Activated B cell treated with CpG ODN at 0.5 μM for 24 hours (primary cell): ENCODE measurements around the gene MC5R. TPM values are rescaled to one million over a fixed set of nuclear protein-coding genes. Genes with fewer than 3 reads are reported as not detected.

Experiments
- ATAC-seq: fragments of 200-7000 bp; cut with Tn5 transposase; one replicate; pipeline ENCODE4 v1.10.0; 2021; ENCODE audit warnings: low read depth, mild to moderate bottlenecking, moderate library complexity
- CTCF ChIA-PET: fragments of 350-600 bp; sonication (Branson Sonifier 250); formaldehyde crosslinking; loops from one replicate; lab custom pipeline; 2021; ENCODE audit warnings: antibody characterized with exemption; lab: Charles Lee
- POLR2A ChIA-PET: fragments of 350-600 bp; sonication (Branson Sonifier 250); formaldehyde crosslinking; loops from one replicate; lab custom pipeline; 2021; ENCODE audit warnings: antibody characterized with exemption; lab: Charles Lee
- DNase-seq: peaks from one replicate; pipeline ENCODE4 v3.0.0; 2022
- H3K27ac Mint-ChIP-seq: one replicate; pipeline ENCODE4 v1.8.0; 2020; ENCODE audit warnings: mixed read lengths
- H3K27me3 Mint-ChIP-seq: one replicate; pipeline ENCODE4 v1.8.0; 2021; ENCODE audit warnings: mixed read lengths
- H3K36me3 Mint-ChIP-seq: one replicate; pipeline ENCODE4 v1.8.0; 2021; ENCODE audit warnings: low read depth, mixed read lengths
- H3K4me1 Mint-ChIP-seq: one replicate; pipeline ENCODE4 v1.8.0; 2021; ENCODE audit warnings: mixed read lengths
- H3K4me3 Mint-ChIP-seq: one replicate; pipeline ENCODE4 v1.8.0; 2020; ENCODE audit warnings: mild to moderate bottlenecking, mixed read lengths
- H3K9me3 Mint-ChIP-seq: one replicate; pipeline ENCODE4 v1.8.0; 2020; ENCODE audit warnings: mixed read lengths
- CTCF ChIP-seq: fragments of 200-600 bp; IDR thresholded peaks from one replicate; pipeline ENCODE4 v1.8.0; 2022; ENCODE audit warnings: antibody characterized with exemption, mild to moderate bottlenecking
- intact Hi-C: fragments of 100-400 bp; cut with micrococcal nuclease; formaldehyde crosslinking; loops from one replicate; pipeline ENCODE4 v1.15.1; 2024
- total RNA-seq: library from RNA; stranded (reverse); gene quantifications from 2 replicates; pipeline ENCODE4 v1.2.3, GENCODE V29; 2022

MC5R gene
- total RNA-seq, 1 donor from 2014 or later = not detected

GRCh38 chr18:13813271-13813849 is 10.6 kb upstream of the MC5R start:
- Mint-ChIP-seq H3K36me3 (no peaks in the 10 kb centered on the region), H3K9me3 (no peaks in the 10 kb centered on the region), H3K27ac (no peak overlapping the region), H3K4me3 (no peak overlapping the region), H3K27me3 (peaks cover 2% of the 10 kb centered on the region), H3K4me1 (no peaks in the 10 kb centered on the region)
- TF ChIP-seq CTCF = peak; percentile 77
- ChIA-PET CTCF (interaction anchor here (0.7 to 3.1 kb wide), 17 partner anchors 8 to 654 kb away, joined by 3 to 27 read pairs (median 3); partner anchors contain the start of gene MC5R), POLR2A (no interaction called here)
- ATAC-seq (peak; percentile 81), DNase-seq (no peak)
- intact Hi-C loops = loop anchor here (1.0 to 2.0 kb wide), 3 partner anchors 255 to 597 kb away; no protein-coding TSS in a partner anchor

GRCh38 chr18:13826209-13826608 is 2.3 kb downstream of the MC5R start:
- no peak for TF ChIP-seq CTCF
- peaks cover 39% of the 10 kb centered on the region for H3K27me3 Mint-ChIP-seq
- ATAC-seq (no peak), DNase-seq (no peak)
- H3K9me3 Mint-ChIP-seq = no peaks in the 10 kb centered on the region
- peaks cover 2% of the 10 kb centered on the region for H3K4me1 Mint-ChIP-seq
- CTCF ChIA-PET = no interaction called here
- H3K36me3 Mint-ChIP-seq = no peaks in the 10 kb centered on the region
- intact Hi-C loops = no loop called here
- H3K4me3 Mint-ChIP-seq = no peak overlapping the region
- POLR2A ChIA-PET = no interaction called here
- H3K27ac Mint-ChIP-seq = no peak overlapping the region

GRCh38 chr18:13831864-13832508 is 8.0 kb downstream of the MC5R start:
- Mint-ChIP-seq H3K9me3 (peaks cover 3% of the 10 kb centered on the region), H3K27ac (no peak overlapping the region), H3K4me1 (no peaks in the 10 kb centered on the region), H3K4me3 (no peak overlapping the region), H3K27me3 (peaks cover 23% of the 10 kb centered on the region), H3K36me3 (no peaks in the 10 kb centered on the region)
- TF ChIP-seq CTCF = no peak
- intact Hi-C loops = no loop called here
- CTCF ChIA-PET = no interaction called here
- POLR2A ChIA-PET = no interaction called here
- DNase-seq (no peak), ATAC-seq (no peak)

GRCh38 chr18:13834496-13835015 is 10.6 kb downstream of the MC5R start:
- no peak for ATAC-seq
- no peaks in the 10 kb centered on the region for H3K4me1 Mint-ChIP-seq
- CTCF ChIA-PET = no interaction called here

More at GRCh38 chr18:13834496-13835015, 10.6 kb downstream of the MC5R start:
- POLR2A ChIA-PET = no interaction called here
- Mint-ChIP-seq H3K9me3 (peaks cover 3% of the 10 kb centered on the region), H3K27ac (no peak overlapping the region), H3K4me3 (no peak overlapping the region), H3K27me3 (peaks cover 15% of the 10 kb centered on the region), H3K36me3 (no peaks in the 10 kb centered on the region)
- DNase-seq = no peak
- no peak for TF ChIP-seq CTCF
- intact Hi-C loops = no loop called here
